ENCODE results near the gene CHCHD6.

The CHCHD6 gene

DNA sequence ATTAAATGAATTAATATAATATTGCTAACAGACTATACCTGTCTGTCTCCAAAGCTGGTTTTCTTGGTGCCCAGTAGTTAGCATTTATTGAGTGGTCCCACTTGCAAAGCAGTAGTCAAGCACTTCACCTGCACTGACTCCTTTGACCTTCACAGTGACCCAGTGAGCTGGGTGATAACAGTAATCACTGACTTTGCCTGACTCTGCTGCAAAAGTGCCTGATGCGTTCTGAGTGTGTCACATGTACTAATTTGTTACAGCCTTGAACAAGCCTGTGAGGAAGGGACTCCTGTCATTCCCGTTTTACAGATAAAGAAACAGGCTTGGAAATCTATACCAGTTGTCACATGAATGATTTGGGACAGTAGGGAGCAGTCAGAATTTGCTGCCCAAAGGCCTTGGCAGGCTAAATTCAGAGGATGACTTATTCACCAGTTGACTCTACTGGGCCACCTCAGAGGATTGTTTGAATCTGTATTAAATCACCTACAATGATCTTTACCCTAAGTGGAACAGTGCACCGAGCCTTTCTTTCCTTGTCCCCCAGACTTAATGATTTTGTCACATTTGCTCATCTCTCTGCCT is 162.2 kb downstream of the CHCHD6 start:
- no peak for TF ChIP-seq EZH2phosphoT487 (conservative IDR thresholded peaks at IDR 0.05; ENCODE audit: low read length)
- TF ChIP-seq, protein P1, sequence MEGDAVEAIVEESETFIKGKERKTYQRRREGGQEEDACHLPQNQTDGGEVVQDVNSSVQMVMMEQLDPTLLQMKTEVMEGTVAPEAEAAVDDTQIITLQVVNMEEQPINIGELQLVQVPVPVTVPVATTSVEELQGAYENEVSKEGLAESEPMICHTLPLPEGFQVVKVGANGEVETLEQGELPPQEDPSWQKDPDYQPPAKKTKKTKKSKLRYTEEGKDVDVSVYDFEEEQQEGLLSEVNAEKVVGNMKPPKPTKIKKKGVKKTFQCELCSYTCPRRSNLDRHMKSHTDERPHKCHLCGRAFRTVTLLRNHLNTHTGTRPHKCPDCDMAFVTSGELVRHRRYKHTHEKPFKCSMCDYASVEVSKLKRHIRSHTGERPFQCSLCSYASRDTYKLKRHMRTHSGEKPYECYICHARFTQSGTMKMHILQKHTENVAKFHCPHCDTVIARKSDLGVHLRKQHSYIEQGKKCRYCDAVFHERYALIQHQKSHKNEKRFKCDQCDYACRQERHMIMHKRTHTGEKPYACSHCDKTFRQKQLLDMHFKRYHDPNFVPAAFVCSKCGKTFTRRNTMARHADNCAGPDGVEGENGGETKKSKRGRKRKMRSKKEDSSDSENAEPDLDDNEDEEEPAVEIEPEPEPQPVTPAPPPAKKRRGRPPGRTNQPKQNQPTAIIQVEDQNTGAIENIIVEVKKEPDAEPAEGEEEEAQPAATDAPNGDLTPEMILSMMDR (IDR thresholded peaks at IDR 0.05; ENCODE audit: insufficient read depth, low read length, poor library complexity, severe bottlenecking), result no peak
- H2AFZ ChIP-seq (ENCODE audit: low read depth, low read length, severe bottlenecking), result no peak overlapping the region
- no peaks in the 10 kb centered on the region for H3K79me2 ChIP-seq (ENCODE audit: insufficient read depth, low read length)
- H3F3A ChIP-seq (ENCODE audit: insufficient read depth), result no peaks in the 10 kb centered on the region
- no peaks in the 10 kb centered on the region for H3K27me3 ChIP-seq (ENCODE audit: low read length)
- H3K9ac ChIP-seq (ENCODE audit: low read length), result no peak overlapping the region
- no peaks in the 10 kb centered on the region for H4K20me1 ChIP-seq (ENCODE audit: low read depth, low read length)
- no peaks in the 10 kb centered on the region for H3K36me3 ChIP-seq (ENCODE audit: low read length)
- H3K9me3 ChIP-seq (ENCODE audit: insufficient read depth, low read length), result no peaks in the 10 kb centered on the region
- no peaks in the 10 kb centered on the region for H3K9me2 ChIP-seq (replicated peaks; ENCODE audit: insufficient read depth, low read length)
- H3K4me2 ChIP-seq (ENCODE audit: low read depth, low read length, poor library complexity, severe bottlenecking), result no peak overlapping the region
- H3K27ac ChIP-seq (ENCODE audit: low read depth, low read length), result no peak overlapping the region
- H3K4me3 ChIP-seq (ENCODE audit: insufficient read depth, low read length, poor library complexity, severe bottlenecking), result no peak overlapping the region

DNA sequence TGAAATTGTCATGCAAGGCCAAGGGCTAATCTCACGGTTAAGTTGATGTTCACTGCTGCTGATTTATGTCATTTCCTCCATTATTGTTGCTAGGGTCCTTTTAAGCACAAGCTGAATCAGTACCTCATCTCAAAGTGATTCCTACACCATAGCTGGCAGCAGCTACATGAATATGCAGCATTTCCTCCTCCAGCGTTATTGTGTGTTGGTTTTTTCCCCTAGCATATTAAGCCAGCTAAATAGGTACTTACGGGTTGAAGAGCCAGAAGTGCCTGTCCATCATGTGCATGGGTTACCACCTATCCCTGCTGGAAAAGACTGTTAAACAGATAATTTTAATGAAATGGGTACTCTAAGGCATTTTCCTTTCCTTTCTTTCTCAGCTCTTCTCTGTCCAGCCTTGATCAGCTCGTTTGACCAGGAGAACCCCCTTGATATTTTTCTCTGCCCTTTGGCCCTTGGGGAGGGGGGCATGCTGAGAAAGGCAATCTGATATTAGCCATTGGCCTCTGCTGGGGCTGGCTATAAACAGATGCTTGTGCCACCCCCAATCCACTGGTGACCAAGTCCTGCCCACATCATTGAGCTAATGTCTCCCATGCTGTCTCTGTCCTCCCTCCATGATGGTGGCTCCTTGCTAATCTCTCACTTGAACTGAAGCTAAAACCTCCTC is 163.3 kb downstream of the CHCHD6 start:
- Histone ChIP-seq H3K4me2 (ENCODE audit: low read depth, low read length, poor library complexity, severe bottlenecking) (no peak overlapping the region), H3K9ac (ENCODE audit: low read length) (no peak overlapping the region), H3F3A (ENCODE audit: insufficient read depth) (no peaks in the 10 kb centered on the region), H3K9me2 (replicated peaks; ENCODE audit: insufficient read depth, low read length) (no peaks in the 10 kb centered on the region), H3K27ac (ENCODE audit: low read depth, low read length) (no peak overlapping the region), H4K20me1 (ENCODE audit: low read depth, low read length) (no peaks in the 10 kb centered on the region), H3K9me3 (ENCODE audit: insufficient read depth, low read length) (no peaks in the 10 kb centered on the region), H2AFZ (ENCODE audit: low read depth, low read length, severe bottlenecking) (no peak overlapping the region), H3K79me2 (ENCODE audit: insufficient read depth, low read length) (no peaks in the 10 kb centered on the region), H3K36me3 (ENCODE audit: low read length) (no peaks in the 10 kb centered on the region), H3K4me3 (ENCODE audit: insufficient read depth, low read length, poor library complexity, severe bottlenecking) (no peak overlapping the region), H3K27me3 (ENCODE audit: low read length) (no peaks in the 10 kb centered on the region)
- TF ChIP-seq, protein P1 (IDR thresholded peaks at IDR 0.05; ENCODE audit: insufficient read depth, low read length, poor library complexity, severe bottlenecking), result no peak

DNA sequence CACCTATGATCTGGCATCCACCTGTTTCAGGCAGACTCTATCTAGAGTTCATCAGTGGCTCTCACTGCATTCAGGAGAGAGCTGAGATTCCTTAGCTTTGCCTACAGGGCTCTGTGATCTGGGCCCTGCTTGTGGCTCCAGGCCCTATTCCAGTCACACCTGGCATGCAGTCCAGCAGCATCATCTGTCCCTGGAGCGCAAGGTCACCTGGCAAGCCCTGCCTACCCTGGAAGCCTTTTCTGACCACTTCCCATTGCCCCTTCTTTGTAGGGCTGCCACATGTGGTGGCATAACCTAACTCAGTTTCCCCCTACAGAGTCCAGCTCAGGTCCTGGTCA is 163.8 kb downstream of the CHCHD6 start:
- H3K9ac ChIP-seq (ENCODE audit: low read length), result no peak overlapping the region
- no peak overlapping the region for H3K4me2 ChIP-seq (ENCODE audit: low read depth, low read length, poor library complexity, severe bottlenecking)
- H3K36me3 ChIP-seq (ENCODE audit: low read length), result no peaks in the 10 kb centered on the region
- H3K79me2 ChIP-seq (ENCODE audit: insufficient read depth, low read length), result no peaks in the 10 kb centered on the region
- H3K9me3 ChIP-seq (ENCODE audit: insufficient read depth, low read length), result no peaks in the 10 kb centered on the region
- no peak overlapping the region for H3K4me3 ChIP-seq (ENCODE audit: insufficient read depth, low read length, poor library complexity, severe bottlenecking)
- H3K9me2 ChIP-seq (replicated peaks; ENCODE audit: insufficient read depth, low read length), result no peaks in the 10 kb centered on the region
- TF ChIP-seq EZH2phosphoT487 (conservative IDR thresholded peaks at IDR 0.05; ENCODE audit: low read length), result no peak
- TF ChIP-seq, protein P1 (IDR thresholded peaks at IDR 0.05; ENCODE audit: insufficient read depth, low read length, poor library complexity, severe bottlenecking), result no peak
- no peaks in the 10 kb centered on the region for H4K20me1 ChIP-seq (ENCODE audit: low read depth, low read length)
- no peaks in the 10 kb centered on the region for H3K27me3 ChIP-seq (ENCODE audit: low read length)
- no peak overlapping the region for H3K27ac ChIP-seq (ENCODE audit: low read depth, low read length)
- no peak overlapping the region for H2AFZ ChIP-seq (ENCODE audit: low read depth, low read length, severe bottlenecking)
- no peaks in the 10 kb centered on the region for H3F3A ChIP-seq (ENCODE audit: insufficient read depth)
